GM12891 (cell line): ENCODE results near the gene STARD9.

Experiments used
- POLR2A ChIP-seq: IDR thresholded peaks from 2 replicates; pipeline ENCODE4 v1.6.1; 2011; ENCODE audit warnings: low read depth, low read length, control low read depth
- POLR2AphosphoS5 ChIP-seq: IDR thresholded peaks from 2 replicates; pipeline ENCODE4 v1.6.1; 2011; ENCODE audit warnings: low read depth, low read length, control low read depth

DNA sequence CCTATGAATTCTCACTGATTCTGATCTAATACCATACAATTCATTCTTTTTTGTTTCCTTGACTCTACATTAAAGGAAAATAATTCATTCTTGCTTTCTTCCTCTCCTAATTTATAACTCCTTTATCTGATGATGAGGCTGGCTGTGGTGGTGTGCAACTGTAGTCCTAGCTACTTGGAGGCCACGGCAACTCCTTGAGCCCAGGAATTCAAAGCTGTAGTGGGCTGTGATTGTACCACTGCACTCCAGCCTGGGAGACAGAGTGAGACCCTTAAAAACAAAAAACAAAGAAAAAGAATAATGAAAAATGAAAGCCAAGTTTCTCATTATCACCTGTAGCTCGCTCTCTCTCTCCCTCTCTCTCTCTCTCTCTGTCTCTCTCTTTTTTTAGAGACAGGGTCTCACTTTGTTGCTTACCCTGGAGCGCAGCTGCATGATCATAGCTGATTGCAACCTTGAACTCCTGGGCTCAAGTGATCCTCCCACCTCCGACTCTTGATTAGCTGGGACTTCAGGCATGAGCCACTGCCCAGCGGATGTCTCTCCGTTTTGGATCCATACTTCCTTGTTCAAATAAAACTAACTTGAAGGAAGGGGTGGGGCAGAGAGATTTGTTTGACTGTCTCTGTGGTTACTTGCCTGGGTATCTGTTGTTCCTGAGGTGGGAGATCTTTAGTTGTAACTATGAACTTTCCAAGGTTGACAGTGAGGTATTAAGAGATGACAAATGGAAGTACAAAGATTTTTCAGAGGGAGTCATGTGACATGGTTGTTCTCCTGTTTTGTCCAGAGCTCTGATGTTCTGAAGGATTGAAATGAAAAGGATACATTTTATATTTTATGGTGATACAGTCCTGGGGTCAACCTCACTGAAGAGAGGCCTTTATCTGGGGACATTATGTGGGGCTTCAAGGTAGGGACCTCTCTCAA, 46.9 kb downstream of the STARD9 start:
- TF ChIP-seq POLR2AphosphoS5 (no peak), POLR2A (no peak)
